TTC549 (cell line): Measurements from ENCODE around the gene PCLO.

Experiments used
- FAIRE-seq: peaks from 2 replicates; lab custom pipeline; 2012; peaks lifted over from hg19 to GRCh38; lab: Jason Lieb, UNC

Gene PCLO

GRCh38 chr7:82821037-82821436, 341.6 kb downstream of the PCLO start:
- FAIRE-seq: no peak

- no peak for FAIRE-seq
Measured at GRCh38 chr7:82818171-82818570, 344.5 kb downstream of the PCLO start.

- FAIRE-seq: no peak
Measured at GRCh38 chr7:82816272-82816671, 346.4 kb downstream of the PCLO start.

GRCh38 chr7:82810558-82811259, 352.0 kb downstream of the PCLO start:
- FAIRE-seq: peak; percentile 87

GRCh38 chr7:82808633-82809032, 354.1 kb downstream of the PCLO start:
- no peak for FAIRE-seq

- peak; percentile 92 for FAIRE-seq
Measured at GRCh38 chr7:82805527-82805960, 357.1 kb downstream of the PCLO start.

- peak; percentile 11 for FAIRE-seq
Measured at GRCh38 chr7:82803411-82803810, 359.3 kb downstream of the PCLO start.

GRCh38 chr7:82789883-82790609, 372.6 kb downstream of the PCLO start:
- no peak for FAIRE-seq

GRCh38 chr7:82778021-82778420, 384.7 kb downstream of the PCLO start:
- no peak for FAIRE-seq

- FAIRE-seq: no peak
Measured at GRCh38 chr7:82762880-82763279, 399.8 kb downstream of the PCLO start.

- FAIRE-seq: no peak
Measured at GRCh38 chr7:82760831-82761230, 401.9 kb downstream of the PCLO start.

- FAIRE-seq: no peak
Measured at GRCh38 chr7:82760074-82760473, 402.6 kb downstream of the PCLO start.

GRCh38 chr7:82755705-82756551, 406.8 kb downstream of the PCLO start:
- FAIRE-seq: no peak

- no peak for FAIRE-seq
Measured at GRCh38 chr7:82750007-82750406, 412.7 kb downstream of the PCLO start.

GRCh38 chr7:82745820-82746219, 416.9 kb downstream of the PCLO start:
- FAIRE-seq: no peak

- no peak for FAIRE-seq
Measured at GRCh38 chr7:82745117-82745516, 417.6 kb downstream of the PCLO start.

GRCh38 chr7:82742163-82742562, 420.5 kb downstream of the PCLO start:
- FAIRE-seq: no peak

- FAIRE-seq: no peak
Measured at GRCh38 chr7:82741493-82741892, 421.2 kb downstream of the PCLO start.

- peak; percentile 58 for FAIRE-seq
Measured at GRCh38 chr7:82740246-82740848, 422.3 kb downstream of the PCLO start.

GRCh38 chr7:82736633-82737032, 426.1 kb downstream of the PCLO start:
- FAIRE-seq: no peak

GRCh38 chr7:82732677-82733076, 430.0 kb downstream of the PCLO start:
- no peak for FAIRE-seq
